Placental epithelial cell (primary cell): ENCODE data around the gene IGLON5. TPM values are rescaled to one million over a fixed set of nuclear protein-coding genes. Genes with fewer than 3 reads are reported as not detected.

Source experiments
- total RNA-seq: library from RNA; depleted of rRNA; stranded (reverse); fragments of >200 nt; gene quantifications from 2 replicates; pipeline ENCODE4 v1.2.3, GENCODE V29; 2012

The IGLON5 gene
- total RNA-seq: not detected in 2 replicates

DNA sequence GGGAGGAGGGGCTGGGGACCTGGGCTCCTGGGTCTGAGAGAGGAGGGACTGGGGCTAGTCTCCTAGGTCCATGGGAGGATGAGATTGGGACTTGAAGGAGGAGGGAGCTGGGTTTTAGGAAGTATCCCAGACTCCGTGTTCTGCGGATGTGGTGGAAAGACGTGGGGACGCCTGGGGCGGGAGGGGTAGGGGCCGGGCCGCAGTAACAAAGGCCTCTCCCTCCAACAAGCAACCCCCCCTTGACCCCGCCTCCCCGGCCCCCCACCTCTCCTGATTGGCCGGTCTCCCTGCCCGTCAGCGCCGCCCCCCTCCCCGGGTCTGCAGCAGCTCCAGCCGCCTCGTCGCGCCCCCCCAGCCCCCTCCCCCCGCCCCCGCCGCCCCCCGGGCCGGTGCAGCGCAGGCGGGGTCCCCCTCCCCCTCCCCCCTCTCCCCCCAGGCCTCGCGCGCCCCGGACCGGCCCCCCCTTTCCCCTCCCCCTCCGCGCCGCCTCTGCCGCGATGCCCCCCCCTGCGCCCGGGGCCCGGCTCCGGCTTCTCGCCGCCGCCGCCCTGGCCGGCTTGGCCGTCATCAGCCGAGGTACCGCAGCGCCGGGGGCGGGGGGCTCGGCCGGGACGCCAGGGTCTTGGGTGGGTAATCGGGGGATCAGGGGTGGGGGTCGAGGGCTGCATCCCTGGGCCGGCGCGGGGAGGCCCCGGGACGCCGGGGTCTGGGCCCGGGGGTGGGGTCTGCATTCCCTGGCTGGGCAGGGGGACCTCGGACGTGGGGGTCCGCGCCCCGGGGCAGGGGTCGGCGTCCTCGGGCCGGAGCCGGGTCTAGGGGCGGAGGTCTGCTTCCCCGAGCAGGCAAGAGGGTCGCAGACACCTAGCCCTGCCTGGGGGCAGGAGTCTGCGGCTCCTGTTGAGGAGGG lies at the start of gene IGLON5:
Gene IGLON5 (plus strand): TSS at position 294 of the 907 bp plus-strand sequence. CDS start 204 bp downstream, at position 498.

DNA sequence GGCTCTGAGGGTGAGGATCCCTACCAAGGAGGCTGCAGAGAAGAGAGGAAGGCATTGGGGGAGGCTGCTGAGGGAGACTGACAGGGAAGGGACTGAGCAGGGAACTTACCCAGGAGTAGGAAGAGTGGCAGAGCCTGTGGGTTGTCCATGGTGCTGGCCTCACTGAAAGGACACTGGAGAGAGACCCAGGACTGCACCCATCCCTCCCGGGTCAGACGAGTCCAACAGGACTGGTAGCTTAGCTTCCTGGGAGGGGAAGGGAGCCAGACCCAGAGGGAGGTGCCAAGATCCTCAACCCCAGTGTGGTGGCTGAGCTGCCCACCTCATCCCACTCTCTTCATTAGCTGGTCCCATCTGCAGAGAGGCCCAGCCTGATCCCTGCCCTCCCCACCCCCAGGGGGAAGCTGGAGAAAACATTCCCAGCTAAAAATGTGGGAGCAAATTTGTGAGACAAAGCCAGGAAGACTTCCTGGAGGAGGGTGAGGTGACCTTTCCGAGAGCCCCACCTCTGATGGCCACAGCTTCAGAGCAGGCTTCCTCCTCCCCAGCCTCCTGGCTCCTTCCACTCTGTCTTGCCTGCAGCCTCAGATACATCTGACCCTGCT lies 30.6 kb downstream of the IGLON5 start, which contains the start of gene VSIG10L:
Gene VSIG10L (minus strand): TSS at position 164 of the 605 bp plus-strand sequence. CDS start 15 bp downstream, at position 149.

DNA sequence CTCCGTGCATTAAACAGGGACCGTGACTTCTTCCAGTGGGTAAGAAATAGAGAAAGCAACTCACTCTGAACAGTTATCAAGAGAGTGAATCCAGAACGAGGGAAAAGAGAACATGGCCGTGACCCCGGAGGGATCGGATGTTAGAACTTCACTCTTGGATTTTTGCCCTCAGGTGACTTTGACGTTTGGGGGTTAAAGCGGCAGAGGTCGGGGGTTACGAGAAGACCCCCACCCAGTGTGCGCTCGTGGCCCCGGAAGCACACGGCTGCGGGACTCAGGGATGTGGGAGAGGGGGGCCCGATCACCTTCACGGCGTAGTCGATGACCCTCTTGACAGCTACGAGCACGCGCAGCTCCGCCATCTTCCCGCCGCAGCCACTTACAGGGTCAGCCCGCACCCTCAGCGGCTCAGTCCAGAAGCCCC lies 54.5 kb downstream of the IGLON5 start, which contains the start of gene ETFB:
Gene ETFB (minus strand): TSS at position 424 of the 424 bp plus-strand sequence. CDS start 62 bp downstream, at position 362.

DNA sequence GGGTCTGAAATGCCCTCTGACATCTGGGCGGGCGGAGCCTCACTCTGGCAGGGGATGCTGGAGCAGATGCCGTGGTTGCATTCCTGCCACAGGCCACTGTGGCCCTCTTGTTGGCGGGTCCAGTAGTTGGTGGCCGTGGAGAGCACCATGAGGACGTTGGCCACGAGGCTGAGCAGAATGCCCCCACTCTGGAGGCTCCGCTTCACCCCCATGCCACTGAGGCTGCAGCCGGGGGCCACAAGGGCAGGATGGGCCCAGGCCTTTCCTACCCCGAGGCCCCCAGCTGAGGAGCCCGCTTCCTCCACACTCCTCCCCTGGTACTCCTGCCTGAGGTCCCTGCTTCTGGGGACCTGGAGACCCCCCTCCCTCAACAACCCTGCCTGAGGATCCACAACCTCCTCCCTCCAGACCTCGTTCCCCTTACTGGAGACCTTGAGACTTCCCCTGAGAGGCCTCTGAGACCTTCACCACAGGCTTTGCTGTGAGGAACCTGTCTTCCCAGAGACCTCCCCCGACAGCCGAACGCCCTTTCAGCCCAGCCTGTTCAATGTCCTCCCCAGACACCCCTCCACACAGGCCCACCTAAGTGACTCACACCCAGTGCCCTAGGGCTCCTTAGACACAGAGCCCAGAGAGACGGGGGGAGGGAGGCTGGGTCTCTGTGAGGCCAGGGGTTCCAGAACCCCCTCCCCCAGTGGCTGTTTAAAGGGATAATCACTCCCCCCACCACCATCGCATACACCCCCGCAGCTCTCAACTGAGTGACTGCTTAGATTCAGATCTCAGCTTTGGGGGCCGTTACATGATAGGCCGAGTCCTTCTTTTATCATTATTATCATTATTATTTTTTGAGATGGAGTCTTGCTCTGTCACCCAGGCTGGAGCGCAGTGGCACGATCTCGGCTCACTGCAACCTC lies 57.2 kb downstream of the IGLON5 start, which contains the start of gene CLDND2:
Gene CLDND2 (minus strand): TSS at position 638 of the 917 bp plus-strand sequence. CDS start 426 bp downstream, at position 212.

DNA sequence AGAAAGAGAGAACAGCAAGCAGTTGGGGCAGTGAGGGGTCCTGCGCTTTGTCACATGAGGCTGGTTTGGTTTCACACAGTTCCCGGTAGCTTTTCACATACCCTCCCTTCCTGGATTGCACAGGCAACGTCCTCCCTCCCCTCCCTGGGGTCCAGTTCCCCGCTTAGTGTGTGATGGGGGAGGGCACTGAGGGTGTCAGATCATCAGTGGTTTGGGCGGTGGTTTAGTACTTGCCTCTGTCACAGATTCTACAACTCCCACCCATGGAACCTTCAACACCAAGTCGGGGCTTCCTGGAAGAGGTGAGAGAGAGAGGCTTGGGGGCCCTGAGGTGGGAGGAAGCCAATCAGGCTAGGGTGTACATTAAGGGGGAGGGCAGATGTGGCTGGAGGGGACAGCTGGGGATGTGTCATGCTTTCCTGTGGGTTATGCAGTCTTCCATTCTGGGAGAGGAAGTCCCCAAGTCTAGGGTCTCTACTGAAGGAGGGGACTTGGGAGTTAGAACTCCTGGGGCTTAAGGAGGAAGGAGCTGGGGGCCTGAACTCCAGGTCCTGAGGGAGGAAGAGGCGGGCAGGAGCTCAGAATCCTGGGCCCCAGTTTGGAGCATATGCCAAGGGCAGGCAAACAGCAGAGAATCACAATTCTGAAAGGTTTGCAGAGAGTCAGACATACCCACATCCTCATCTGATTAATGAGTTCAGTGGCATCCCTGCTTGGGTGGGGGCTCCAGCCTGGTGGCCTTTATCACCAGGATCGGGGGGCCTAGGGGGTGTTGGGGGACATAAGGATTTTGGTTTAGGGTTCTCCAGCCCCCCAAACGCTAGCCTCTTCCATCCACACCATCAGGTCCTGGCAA lies 61.4 kb downstream of the IGLON5 start, which contains the start of gene NKG7:
Gene NKG7 (minus strand): TSS at position 6 of the 856 bp plus-strand sequence. CDS start 119 bp downstream, outside the sequence.

Other genes with a start within 250 kb of the IGLON5 start
- not detected in 2 replicates for gene KLK13, start 246.6 kb upstream of the IGLON5 start, total RNA-seq
- gene KLK14, start 228.8 kb upstream of the IGLON5 start, total RNA-seq: not detected in 2 replicates
- gene CTU1, start 203.2 kb upstream of the IGLON5 start, total RNA-seq: 6.3 and 7.9 TPM in 2 replicates
- not detected in 2 replicates for gene SIGLEC9, start 186.7 kb upstream of the IGLON5 start, total RNA-seq
- not detected in 2 replicates for gene SIGLEC7, start 169.3 kb upstream of the IGLON5 start, total RNA-seq
- gene CD33, start 86.6 kb upstream of the IGLON5 start, total RNA-seq: not detected in 2 replicates
- gene SIGLECL1, start 60.6 kb upstream of the IGLON5 start, total RNA-seq: not detected in 2 replicates
- 1.4 and 2.4 TPM in 2 replicates for gene VSIG10L, start 30.5 kb downstream of the IGLON5 start, total RNA-seq
- gene ETFB, start 54.7 kb downstream of the IGLON5 start, total RNA-seq: 42.9 and 82.1 TPM in 2 replicates
- gene CLDND2, start 57.4 kb downstream of the IGLON5 start, total RNA-seq: not detected in 2 replicates
- gene NKG7, start 61.0 kb downstream of the IGLON5 start, total RNA-seq: not detected in 2 replicates
- gene LIM2, start 76.3 kb downstream of the IGLON5 start, total RNA-seq: not detected in 2 replicates
- 0.43 TPM in 1 of 2 replicates, not detected in the other for gene C19orf84, start 78.9 kb downstream of the IGLON5 start, total RNA-seq
- gene SIGLEC10, start 106.0 kb downstream of the IGLON5 start, total RNA-seq: under 0.01 TPM in 1 of 2 replicates, not detected in the other
- gene SIGLEC8, start 146.8 kb downstream of the IGLON5 start, total RNA-seq: not detected in 2 replicates
- gene CEACAM18, start 166.9 kb downstream of the IGLON5 start, total RNA-seq: not detected in 2 replicates
- not detected in 2 replicates for gene SIGLEC12, start 190.2 kb downstream of the IGLON5 start, total RNA-seq
- not detected in 2 replicates for gene SIGLEC6, start 220.0 kb downstream of the IGLON5 start, total RNA-seq